ENCODE measurements around the gene SORCS2.

Gene SORCS2

DNA sequence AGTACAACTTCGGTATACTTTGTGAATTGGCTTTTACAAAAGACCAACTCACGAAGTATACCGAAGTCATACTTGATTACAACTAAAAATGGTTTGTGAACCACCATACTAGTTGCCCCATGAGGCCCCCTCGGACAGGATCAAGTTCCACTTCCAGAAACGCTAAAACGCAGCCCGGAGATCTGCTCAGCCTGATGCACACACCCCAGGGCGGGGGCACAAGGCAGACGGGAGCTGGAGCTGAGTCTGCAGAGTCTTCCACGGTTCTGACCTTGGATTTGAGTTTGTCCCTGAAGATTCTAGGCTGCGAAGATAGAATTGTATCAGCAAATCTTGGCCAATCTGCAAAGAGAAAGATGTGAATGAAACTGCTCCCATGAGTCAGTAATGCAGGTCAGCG lies 118.1 kb downstream of the SORCS2 start:
- H3K27ac ChIP-seq: no peak overlapping the region
- DNase-seq: no peak
- TF ChIP-seq CTCF (IDR thresholded peaks at IDR 0.05; ENCODE audit: low read depth, low read length, missing control alignments): no peak
- H3K27me3 ChIP-seq (replicated peaks): peaks cover 23% of the 10 kb centered on the region
- no peak overlapping the region for H3K4me3 ChIP-seq (ENCODE audit: low read depth, low read length)
- H3K36me3 ChIP-seq (replicated peaks): no peaks in the 10 kb centered on the region
- in situ Hi-C loops (cut with HindIII; ENCODE audit: low pct_ligation_motif_present, low sequenced_read_pairs): no loop called here

DNA sequence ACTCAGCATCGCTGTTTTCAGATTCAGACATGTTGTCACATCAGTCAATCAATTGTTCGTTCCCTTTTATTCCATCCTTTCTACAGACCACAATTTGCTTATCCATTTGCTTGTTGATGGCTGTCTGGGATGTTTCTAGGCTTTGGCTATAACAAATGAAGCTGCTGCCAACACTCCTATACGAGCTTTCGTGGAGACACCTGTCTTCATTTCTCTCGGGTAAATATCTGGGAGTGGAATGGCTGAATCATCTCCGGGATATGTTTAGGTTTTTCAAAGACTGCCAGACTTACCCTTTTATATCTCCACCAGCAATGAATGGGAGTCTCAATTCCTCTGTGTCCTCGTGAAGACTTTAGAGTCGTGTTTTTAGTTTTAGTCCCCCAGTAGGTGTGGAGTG lies 118.9 kb downstream of the SORCS2 start:
- Histone ChIP-seq H3K27ac (no peak overlapping the region), H3K36me3 (replicated peaks) (no peaks in the 10 kb centered on the region), H3K4me3 (ENCODE audit: low read depth, low read length) (no peak overlapping the region), H3K27me3 (replicated peaks) (peaks cover 16% of the 10 kb centered on the region)
- in situ Hi-C loops (cut with HindIII; ENCODE audit: low pct_ligation_motif_present, low sequenced_read_pairs): no loop called here
- no peak for DNase-seq
- TF ChIP-seq CTCF (IDR thresholded peaks at IDR 0.05; ENCODE audit: low read depth, low read length, missing control alignments): no peak

GRCh38 chr4:7312691-7313090 lies 120.4 kb downstream of the SORCS2 start:
- TF ChIP-seq CTCF (IDR thresholded peaks at IDR 0.05; ENCODE audit: low read depth, low read length, missing control alignments): no peak
- Histone ChIP-seq H3K4me3 (ENCODE audit: low read depth, low read length) (no peak overlapping the region), H3K27me3 (replicated peaks) (peaks cover 3% of the 10 kb centered on the region), H3K27ac (no peak overlapping the region), H3K36me3 (replicated peaks) (no peaks in the 10 kb centered on the region)
- in situ Hi-C loops (cut with HindIII; ENCODE audit: low pct_ligation_motif_present, low sequenced_read_pairs): no loop called here
- no peak for DNase-seq

- no peak overlapping the region for H3K4me3 ChIP-seq (ENCODE audit: low read depth, low read length)
- no peak overlapping the region for H3K27ac ChIP-seq
- no peak for TF ChIP-seq CTCF (IDR thresholded peaks at IDR 0.05; ENCODE audit: low read depth, low read length, missing control alignments)
- H3K36me3 ChIP-seq (replicated peaks): no peaks in the 10 kb centered on the region
- DNase-seq: no peak
- peaks cover 3% of the 10 kb centered on the region for H3K27me3 ChIP-seq (replicated peaks)
- in situ Hi-C loops (cut with HindIII; ENCODE audit: low pct_ligation_motif_present, low sequenced_read_pairs): no loop called here
Observed at GRCh38 chr4:7313347-7313811, 121.0 kb downstream of the SORCS2 start.

- Histone ChIP-seq H3K27ac (no peak overlapping the region), H3K36me3 (replicated peaks) (no peaks in the 10 kb centered on the region), H3K4me3 (ENCODE audit: low read depth, low read length) (no peak overlapping the region), H3K27me3 (replicated peaks) (peaks cover 3% of the 10 kb centered on the region)
- in situ Hi-C loops (cut with HindIII; ENCODE audit: low pct_ligation_motif_present, low sequenced_read_pairs): no loop called here
- TF ChIP-seq CTCF (IDR thresholded peaks at IDR 0.05; ENCODE audit: low read depth, low read length, missing control alignments): no peak
- no peak for DNase-seq
Observed at GRCh38 chr4:7313991-7314390, 121.7 kb downstream of the SORCS2 start.

DNA sequence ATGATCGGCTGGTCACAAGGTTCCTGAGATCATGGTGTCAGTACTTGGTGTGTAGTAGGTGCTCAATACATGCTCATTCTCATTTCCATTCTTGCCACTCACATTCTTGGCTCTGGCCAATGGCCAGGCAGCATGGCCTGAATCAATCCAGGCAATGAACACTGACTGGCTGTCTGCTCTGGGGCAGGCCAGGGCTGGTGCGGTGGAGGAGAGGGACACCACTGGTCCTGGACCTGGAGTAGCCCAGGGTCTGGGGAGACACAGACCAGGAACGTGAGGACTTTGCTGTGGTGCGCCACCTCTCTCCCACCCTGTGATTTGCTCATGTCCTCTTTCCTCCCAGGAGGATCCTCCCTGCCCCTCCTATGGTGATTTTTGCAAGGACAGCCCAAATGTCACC lies 122.9 kb downstream of the SORCS2 start:
- in situ Hi-C loops (cut with HindIII; ENCODE audit: low pct_ligation_motif_present, low sequenced_read_pairs): no loop called here
- Histone ChIP-seq H3K27me3 (replicated peaks) (peaks cover 3% of the 10 kb centered on the region), H3K4me3 (ENCODE audit: low read depth, low read length) (no peak overlapping the region), H3K36me3 (replicated peaks) (no peaks in the 10 kb centered on the region), H3K27ac (no peak overlapping the region)
- DNase-seq: no peak
- TF ChIP-seq CTCF (IDR thresholded peaks at IDR 0.05; ENCODE audit: low read depth, low read length, missing control alignments): no peak

Measured in brain microvascular endothelial cell (primary cell).